GM21360 (cell line): ENCODE data around the gene KRTAP5-2.

Experiments
- ATAC-seq: cut with Tn5 transposase; IDR thresholded peaks from one replicate; pipeline ENCODE4 v1.9.1; 2021; ENCODE audit warnings: mild to moderate bottlenecking, moderate library complexity; ENCODE audit not compliant: unreplicated experiment

Gene KRTAP5-2

GRCh38 chr11:1557051-1557884, 40.8 kb downstream of the KRTAP5-2 start:
- ATAC-seq: no peak

- ATAC-seq: no peak
Measured at GRCh38 chr11:1556278-1556902, 41.7 kb downstream of the KRTAP5-2 start.

GRCh38 chr11:1555713-1556153, 42.4 kb downstream of the KRTAP5-2 start:
- ATAC-seq: no peak

GRCh38 chr11:1554981-1555712, 42.9 kb downstream of the KRTAP5-2 start:
- no peak for ATAC-seq

GRCh38 chr11:1553808-1554594, 44.1 kb downstream of the KRTAP5-2 start:
- ATAC-seq: no peak

- ATAC-seq: no peak
Measured at GRCh38 chr11:1549338-1550330, 48.5 kb downstream of the KRTAP5-2 start.

GRCh38 chr11:1548221-1549070, 49.6 kb downstream of the KRTAP5-2 start:
- ATAC-seq: no peak

- ATAC-seq: no peak
Measured at GRCh38 chr11:1547467-1548098, 50.5 kb downstream of the KRTAP5-2 start.
